Hepatocyte (in vitro differentiated cells): ENCODE data around the gene BMP10.

Source experiments
- EZH2 ChIP-seq: fragments of 200-600 bp; sonication (generic); IDR thresholded peaks from 2 replicates; pipeline ENCODE4 v1.6.1; 2016; ENCODE audit warnings: antibody characterized with exemption, mild to moderate bottlenecking, borderline replicate concordance
- EZH2phosphoT487 ChIP-seq: fragments of 200-600 bp; sonication (generic); IDR thresholded peaks from one replicate; pipeline ENCODE4 v1.6.1; 2018; ENCODE audit warnings: antibody characterized with exemption, mild to moderate bottlenecking, low read depth, moderate library complexity; ENCODE audit not compliant: unreplicated experiment, severe bottlenecking
- TF ChIP-seq, protein P1 (sequence below): fragments of 200-600 bp; sonication (generic); IDR thresholded peaks from 2 replicates; pipeline ENCODE4 v1.5.1; 2016; ENCODE audit warnings: antibody characterized with exemption, mild to moderate bottlenecking; ENCODE audit not compliant: poor library complexity

GRCh38 chr2:68913359-68913758 is 42.2 kb upstream of the BMP10 start:
- TF ChIP-seq, protein P1, sequence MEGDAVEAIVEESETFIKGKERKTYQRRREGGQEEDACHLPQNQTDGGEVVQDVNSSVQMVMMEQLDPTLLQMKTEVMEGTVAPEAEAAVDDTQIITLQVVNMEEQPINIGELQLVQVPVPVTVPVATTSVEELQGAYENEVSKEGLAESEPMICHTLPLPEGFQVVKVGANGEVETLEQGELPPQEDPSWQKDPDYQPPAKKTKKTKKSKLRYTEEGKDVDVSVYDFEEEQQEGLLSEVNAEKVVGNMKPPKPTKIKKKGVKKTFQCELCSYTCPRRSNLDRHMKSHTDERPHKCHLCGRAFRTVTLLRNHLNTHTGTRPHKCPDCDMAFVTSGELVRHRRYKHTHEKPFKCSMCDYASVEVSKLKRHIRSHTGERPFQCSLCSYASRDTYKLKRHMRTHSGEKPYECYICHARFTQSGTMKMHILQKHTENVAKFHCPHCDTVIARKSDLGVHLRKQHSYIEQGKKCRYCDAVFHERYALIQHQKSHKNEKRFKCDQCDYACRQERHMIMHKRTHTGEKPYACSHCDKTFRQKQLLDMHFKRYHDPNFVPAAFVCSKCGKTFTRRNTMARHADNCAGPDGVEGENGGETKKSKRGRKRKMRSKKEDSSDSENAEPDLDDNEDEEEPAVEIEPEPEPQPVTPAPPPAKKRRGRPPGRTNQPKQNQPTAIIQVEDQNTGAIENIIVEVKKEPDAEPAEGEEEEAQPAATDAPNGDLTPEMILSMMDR = no peak
- TF ChIP-seq EZH2phosphoT487 (no peak), EZH2 (no peak)
